Retinal pigment epithelial cell (primary cell): ENCODE results near the gene RELA.
A peak's percentile ranks its signal among the peaks of the same experiment; 100 is the strongest.
"Not testable (repeated sequence)": the region's sequence is repeated elsewhere in the genome, so short reads cannot be mapped to it uniquely, and the experiment has no call there.

Experiments used
- DNase-seq: peaks from one replicate; pipeline ENCODE4 v3.0.0-alpha.2; 2010; ENCODE audit warnings: low read depth
- H3K4me3 ChIP-seq: 2 replicates; pipeline ENCODE4 v1.5.1; 2011; ENCODE audit warnings: mild to moderate bottlenecking, low read length, control low read depth, moderate library complexity
- CTCF ChIP-seq: conservative IDR thresholded peaks from 2 replicates; pipeline ENCODE4 v1.5.1; 2011; ENCODE audit warnings: low read depth, low read length, control low read depth, inconsistent platforms

RELA gene

GRCh38 chr11:65662799-65663638 is at the start of gene RELA:
RELA (minus strand) TSS chr11:65662916; CDS start chr11:65662832, 84 bp downstream.
- H3K4me3 ChIP-seq = peak within 1 kb of the TSS; percentile 94
- TF ChIP-seq CTCF = no peak
- no peak for DNase-seq

- peak; percentile 92 for DNase-seq
- H3K4me3 ChIP-seq = peak within 1 kb of the TSS; percentile 79
- peak; percentile 98 for TF ChIP-seq CTCF
Measured at GRCh38 chr11:65711785-65712632, 49.3 kb upstream of the RELA start, which contains the start of gene KAT5. KAT5 (plus strand) TSS chr11:65712252; CDS start chr11:65712268, 16 bp downstream.

- no peak overlapping the region for H3K4me3 ChIP-seq
- DNase-seq = no peak
- no peak for TF ChIP-seq CTCF
Measured at GRCh38 chr11:65710421-65710820, 47.7 kb upstream of the RELA start.

- TF ChIP-seq CTCF = no peak
- H3K4me3 ChIP-seq = no peak overlapping the region
- no peak for DNase-seq
Measured at GRCh38 chr11:65709661-65710060, 46.9 kb upstream of the RELA start.

GRCh38 chr11:65708451-65708850 is 45.7 kb upstream of the RELA start:
- TF ChIP-seq CTCF = no peak
- DNase-seq = no peak
- no peak overlapping the region for H3K4me3 ChIP-seq

GRCh38 chr11:65707002-65707401 is 44.3 kb upstream of the RELA start:
- not testable (repeated sequence) for H3K4me3 ChIP-seq, DNase-seq

GRCh38 chr11:65706303-65706763 is 43.6 kb upstream of the RELA start:
- TF ChIP-seq CTCF = peak; percentile 49
- not testable (repeated sequence) for DNase-seq
- H3K4me3 ChIP-seq = peak overlapping the region; percentile 22
